ENCODE data around the gene FAM47E. TPM values are rescaled to one million over a fixed set of nuclear protein-coding genes. Genes with fewer than 3 reads are reported as not detected.

Gene FAM47E
- total and polyA plus RNA-seq, 11 donors: 0.36 to 4.9 (median 2.5) TPM

- no peak for DNase-seq
- Histone ChIP-seq H3K4me1 (no peaks in the 10 kb centered on the region), H3K4me3 (no peak overlapping the region), H3K36me3 (no peaks in the 10 kb centered on the region), H3K27me3 (no peaks in the 10 kb centered on the region), H3K27ac (no peak overlapping the region), H3K9me3 (no peaks in the 10 kb centered on the region)
- WGBS, 4 donors: 77 to 81% (median 80%) methylated on average over 3 of the region's 3 CpGs
- no peak for ATAC-seq
- intact Hi-C loops (cut with DNase I): loop anchor here in 1 of 10 donors (10.0 kb wide), 1 partner anchor 111 kb away; no protein-coding TSS in a partner anchor
- TF ChIP-seq POLR2A (IDR thresholded peaks at IDR 0.05) (no peak), CTCF (IDR thresholded peaks at IDR 0.05) (no peak)
Observed at GRCh38 chr4:76275486-76276124, 24.1 kb downstream of the FAM47E start.

- Histone ChIP-seq H3K4me3 (no peak overlapping the region), H3K4me1 (peaks cover 0 to 8% (median 0%) of the 10 kb centered on the region in 12 donors), H3K9me3 (no peaks in the 10 kb centered on the region), H3K36me3 (no peaks in the 10 kb centered on the region), H3K27ac (no peak overlapping the region), H3K27me3 (no peaks in the 10 kb centered on the region)
- intact Hi-C loops (cut with DNase I): loop anchor here in 1 of 10 donors (10.0 kb wide), 1 partner anchor 112 kb away; no protein-coding TSS in a partner anchor
- 86 to 88% (median 88%) methylated on average over 9 of the region's 9 CpGs for WGBS, 4 donors
- DNase-seq (no peak), ATAC-seq (no peak)
- no peak for TF ChIP-seq CTCF (IDR thresholded peaks at IDR 0.05)
- no peak for TF ChIP-seq POLR2A (IDR thresholded peaks at IDR 0.05)
Observed at GRCh38 chr4:76276813-76277212, 25.3 kb downstream of the FAM47E start.

GRCh38 chr4:76277667-76278066 lies 26.1 kb downstream of the FAM47E start:
- no peaks in the 10 kb centered on the region for H3K9me3 ChIP-seq
- ATAC-seq: no peak
- WGBS, 4 donors: 67 to 80% (median 80%) methylated on average over 1 of the region's 1 CpG
- H3K36me3 ChIP-seq: no peaks in the 10 kb centered on the region
- intact Hi-C loops (cut with DNase I): loop anchor here in 1 of 10 donors (10.0 kb wide), 1 partner anchor 113 kb away; no protein-coding TSS in a partner anchor
- no peak for TF ChIP-seq POLR2A (IDR thresholded peaks at IDR 0.05)
- no peak for TF ChIP-seq CTCF (IDR thresholded peaks at IDR 0.05)
- no peak for DNase-seq
- peaks cover 0 to 8% (median 0%) of the 10 kb centered on the region in 12 donors for H3K4me1 ChIP-seq
- H3K27ac ChIP-seq: no peak overlapping the region
- no peak overlapping the region for H3K4me3 ChIP-seq
- no peaks in the 10 kb centered on the region for H3K27me3 ChIP-seq

- H3K36me3 ChIP-seq: no peaks in the 10 kb centered on the region
- DNase-seq (no peak), ATAC-seq (no peak)
- H3K4me1 ChIP-seq: peaks cover 0 to 8% (median 0%) of the 10 kb centered on the region in 12 donors
- intact Hi-C loops (cut with DNase I): loop anchor here in 1 of 10 donors (10.0 kb wide), 1 partner anchor 114 kb away; no protein-coding TSS in a partner anchor
- H3K27me3 ChIP-seq: no peaks in the 10 kb centered on the region
- H3K4me3 ChIP-seq: no peak overlapping the region
- no peak overlapping the region for H3K27ac ChIP-seq
- no peak for TF ChIP-seq POLR2A (IDR thresholded peaks at IDR 0.05)
- TF ChIP-seq CTCF (IDR thresholded peaks at IDR 0.05): no peak
- WGBS, 4 donors: 62 to 76% (median 70%) methylated on average over 1 of the region's 1 CpG
- no peaks in the 10 kb centered on the region for H3K9me3 ChIP-seq
Observed at GRCh38 chr4:76278583-76278982, 27.1 kb downstream of the FAM47E start.

Measured in heart left ventricle (tissue), 16 donors.